Measurements from ENCODE around the gene TMEM119.

DNA sequence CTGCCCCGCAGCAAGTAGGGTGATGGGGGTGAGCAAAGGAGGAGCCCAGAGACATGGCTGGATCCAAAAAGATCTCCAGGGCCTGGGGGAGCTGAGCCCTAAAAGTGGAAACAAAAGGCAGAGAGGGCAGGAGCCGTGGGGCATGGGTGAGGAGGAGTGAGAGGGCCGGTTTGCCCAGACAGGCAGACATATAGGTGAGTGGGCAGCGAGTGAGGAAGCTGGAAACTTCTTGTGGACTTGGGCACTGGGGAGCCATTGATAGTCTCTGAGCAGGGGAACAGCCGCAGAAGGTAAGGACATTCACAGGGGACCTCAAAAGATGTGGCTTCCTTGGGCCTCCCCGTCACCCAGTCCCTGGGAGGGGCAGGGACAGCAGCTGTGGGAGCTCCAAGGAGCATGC, 16.8 kb upstream of the TMEM119 start:
- no peak for TF ChIP-seq EZH2phosphoT487 (IDR thresholded peaks at IDR 0.05; ENCODE audit: insufficient read depth, low read depth)
- TF ChIP-seq EZH2 (IDR thresholded peaks at IDR 0.05; ENCODE audit: insufficient read depth, poor library complexity, severe bottlenecking): no peak

Data from GM23248 (cell line).